GM19372 (cell line): ENCODE results near the gene RNF149.
"Not testable (repeated sequence)": the region's sequence is repeated elsewhere in the genome, so short reads cannot be mapped to it uniquely, and the experiment has no call there.

ENCODE experiments used
- ATAC-seq: cut with Tn5 transposase; IDR thresholded peaks from one replicate; pipeline ENCODE4 v1.9.1; 2021; ENCODE audit warnings: mild to moderate bottlenecking, low read depth, moderate library complexity; ENCODE audit not compliant: unreplicated experiment

RNF149 gene

DNA sequence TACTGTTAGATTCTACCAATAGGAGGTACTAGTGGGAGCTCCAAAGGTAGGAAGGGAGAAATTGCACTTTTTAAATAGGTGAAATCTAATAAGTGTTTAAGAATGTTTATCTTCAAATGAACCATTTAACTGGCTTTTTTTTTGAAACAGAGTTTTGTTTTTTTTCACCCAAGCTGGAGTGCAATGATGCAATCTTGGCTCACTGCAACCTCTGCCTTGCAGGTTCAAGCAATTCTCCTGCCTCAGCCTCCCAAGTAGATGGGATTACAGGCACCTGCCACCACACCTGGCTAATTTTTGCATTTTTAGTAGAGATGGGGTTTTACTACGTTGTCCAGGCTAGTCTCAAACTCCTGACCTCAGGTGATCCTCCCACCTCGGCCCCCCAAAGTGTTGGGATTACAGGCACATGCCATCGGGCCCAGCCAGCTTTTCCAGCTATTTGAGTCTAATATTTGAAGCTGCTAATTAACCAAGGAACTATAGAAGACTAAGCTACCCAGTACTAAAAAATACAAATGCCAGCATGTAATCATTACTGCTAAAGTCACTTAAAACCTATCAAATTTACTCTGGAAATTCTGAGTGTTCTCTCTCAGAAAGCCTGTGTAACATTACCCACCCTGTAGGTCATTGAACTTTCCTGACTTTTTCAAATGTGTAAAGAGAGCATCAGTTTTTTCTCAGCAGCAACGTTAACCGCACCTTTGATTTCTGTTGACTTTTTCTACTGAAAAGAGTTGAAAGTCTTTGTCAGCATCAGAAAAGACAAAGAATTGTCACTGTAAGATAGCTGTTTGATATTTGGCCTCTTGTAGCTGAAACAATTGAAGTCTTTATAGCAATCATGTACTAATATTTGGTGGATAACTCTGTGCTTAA lies 24.6 kb upstream of the RNF149 start:
- ATAC-seq = no peak

GRCh38 chr2:101331202-101331601 lies 22.7 kb upstream of the RNF149 start:
- ATAC-seq = no peak

DNA sequence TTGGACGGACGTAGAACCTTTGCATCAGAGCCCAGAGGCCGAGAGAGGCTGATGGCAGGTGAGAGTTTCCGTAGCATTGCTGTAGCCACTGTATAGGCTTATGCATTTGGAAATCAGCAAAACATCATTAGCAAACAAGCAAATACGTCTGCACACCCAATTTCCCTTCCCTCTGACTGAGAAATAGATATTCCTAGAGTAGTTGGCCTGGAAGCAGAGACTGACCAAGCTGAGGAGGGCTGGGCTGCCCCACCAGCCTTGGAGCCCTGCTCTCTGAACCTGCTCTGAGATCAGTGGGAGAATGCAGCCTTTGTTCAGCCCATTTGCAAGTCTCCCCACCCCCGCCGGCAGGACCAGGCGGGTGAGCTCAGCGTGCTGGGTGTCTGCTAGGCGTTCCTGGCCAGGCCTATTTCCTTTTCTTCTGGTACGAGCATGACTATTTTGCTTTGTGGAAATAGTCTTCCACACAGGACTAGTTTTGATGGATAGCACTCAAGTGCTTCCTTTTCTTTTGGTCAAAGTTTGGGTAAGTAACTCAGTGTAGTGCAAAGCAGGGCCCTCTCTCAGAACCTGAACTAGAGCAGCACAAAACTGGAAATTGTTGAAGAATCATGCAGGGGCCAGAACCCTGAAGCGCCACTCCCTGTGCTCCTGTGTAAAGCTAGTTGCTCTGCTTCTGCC lies 21.9 kb upstream of the RNF149 start:
- ATAC-seq = no peak

- ATAC-seq = no peak
Measured at GRCh38 chr2:101329026-101329425, 20.5 kb upstream of the RNF149 start.

GRCh38 chr2:101328474-101329007 lies 20.0 kb upstream of the RNF149 start:
- no peak for ATAC-seq

DNA sequence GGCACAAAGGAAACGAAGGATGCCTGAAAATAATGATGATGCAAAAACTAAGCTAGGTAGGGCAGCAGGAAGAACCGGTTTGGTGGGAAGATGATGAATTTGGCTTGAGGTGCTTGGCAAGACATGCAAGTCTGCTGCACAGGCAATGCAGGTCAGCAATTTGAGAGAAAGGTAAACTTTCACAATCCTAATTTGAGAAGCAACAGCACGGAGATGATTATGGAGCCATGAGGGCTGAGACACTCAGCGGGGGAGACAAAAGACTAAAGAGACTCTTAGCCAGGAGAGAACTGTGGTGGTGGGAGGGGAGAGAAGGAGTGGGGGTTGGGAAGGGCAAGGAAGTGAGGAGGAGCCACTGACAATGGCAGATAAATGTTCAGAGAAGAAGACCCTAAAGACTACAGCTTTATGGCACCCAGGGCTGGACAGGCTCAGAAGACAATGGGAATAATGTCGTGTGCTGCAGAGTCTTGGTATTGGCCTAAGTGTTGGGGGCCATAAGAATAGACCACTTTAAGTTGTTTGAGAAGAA lies 19.4 kb upstream of the RNF149 start:
- ATAC-seq = no peak

GRCh38 chr2:101325425-101325824 lies 16.9 kb upstream of the RNF149 start:
- no peak for ATAC-seq

DNA sequence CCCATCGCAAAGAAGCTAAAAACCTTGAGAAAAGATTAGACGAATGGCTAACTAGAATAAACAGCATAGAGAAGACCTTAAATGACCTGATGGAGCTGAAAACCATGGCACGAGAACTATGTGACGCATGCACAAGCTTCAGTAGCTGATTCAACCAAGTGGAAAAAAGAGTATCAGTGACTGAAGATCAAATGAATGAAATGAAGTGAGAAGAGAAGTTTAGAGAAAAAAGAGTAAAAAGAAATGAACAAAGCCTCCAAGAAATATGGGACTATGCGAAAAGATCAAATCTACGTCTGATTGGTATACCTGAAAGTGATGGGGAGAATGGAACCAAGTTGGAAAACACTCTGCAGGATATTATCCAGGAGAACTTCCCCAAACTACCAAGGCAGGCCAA lies 8.1 kb upstream of the RNF149 start:
- not testable (repeated sequence) for ATAC-seq

DNA sequence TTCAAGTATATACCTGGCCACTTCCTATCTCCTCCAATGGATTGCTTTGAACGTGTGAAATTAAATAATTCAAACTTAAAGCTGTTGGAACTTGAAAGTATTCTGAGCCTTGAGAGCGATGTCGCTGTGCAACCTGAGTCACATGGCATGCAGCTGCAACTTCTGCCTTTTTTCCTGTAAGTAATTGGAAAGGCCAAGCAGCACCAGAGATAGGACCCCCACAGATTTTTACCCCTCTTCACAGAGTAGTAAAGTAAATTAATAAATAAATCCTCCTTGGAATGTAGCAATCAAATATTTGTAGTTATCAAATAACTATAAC lies 3.2 kb upstream of the RNF149 start:
- ATAC-seq = no peak

DNA sequence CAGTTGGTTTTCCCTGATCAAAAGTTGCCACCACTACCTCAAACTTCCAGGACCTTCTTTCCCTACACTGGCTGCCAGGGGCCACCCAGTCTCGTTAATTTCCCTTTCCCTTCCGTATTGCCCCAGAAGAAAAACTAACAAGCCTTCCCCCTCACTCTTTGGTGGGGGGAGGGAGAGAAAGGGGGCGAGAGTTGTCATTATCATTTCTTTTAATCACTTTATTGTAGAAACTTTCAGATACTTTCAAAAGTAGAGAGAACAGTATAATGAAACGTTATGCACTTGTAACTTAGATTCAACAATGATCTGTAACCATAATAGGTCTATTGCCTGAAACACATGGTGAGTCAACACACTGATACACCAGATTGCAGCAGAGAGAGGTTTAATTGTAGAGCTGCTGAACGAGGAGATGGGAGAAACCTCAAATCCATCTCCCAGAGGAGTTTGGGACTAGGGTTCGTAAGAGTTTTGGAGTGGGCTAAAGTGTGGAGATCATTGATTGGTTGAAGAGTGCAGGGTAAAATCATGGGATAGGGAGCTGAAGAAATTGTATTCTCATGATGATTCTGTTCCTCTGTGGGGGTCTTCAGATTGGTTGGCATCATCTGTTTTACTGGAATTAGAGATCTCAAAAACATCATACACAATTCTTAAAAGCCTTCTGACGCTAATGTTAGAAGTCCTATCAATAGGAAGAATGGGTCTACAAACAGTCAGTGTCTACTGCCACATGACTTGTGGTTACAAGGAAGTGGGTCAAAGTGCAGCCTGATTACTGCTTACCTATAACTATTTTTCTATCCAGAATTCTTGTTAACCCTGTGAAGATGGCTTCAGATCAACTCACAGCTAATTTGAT lies 2.6 kb upstream of the RNF149 start:
- no peak for ATAC-seq

- no peak for ATAC-seq
Measured at GRCh38 chr2:101310090-101310833, 1.8 kb upstream of the RNF149 start.

- ATAC-seq = peak; percentile 22
Measured at GRCh38 chr2:101307950-101308431, 510 bp downstream of the RNF149 start.

DNA sequence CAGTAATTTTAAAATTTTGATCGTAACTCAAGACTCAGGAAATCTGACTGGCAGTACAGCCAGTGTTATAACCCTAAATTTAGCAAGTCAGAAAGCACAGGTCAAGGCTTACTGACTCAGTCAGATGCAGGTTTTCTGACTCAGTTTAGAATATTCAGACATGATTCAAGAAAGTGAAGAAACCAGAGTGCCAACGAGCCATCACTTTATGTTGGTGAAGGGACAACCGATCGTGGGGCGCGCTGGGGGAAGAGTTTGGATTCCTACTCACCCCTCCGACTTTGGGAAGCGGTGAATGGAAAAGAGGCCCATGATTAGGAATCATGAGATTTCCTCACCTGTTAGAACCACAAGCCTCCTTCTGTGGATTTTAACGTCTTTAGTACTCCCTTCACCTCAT lies 998 bp downstream of the RNF149 start:
- ATAC-seq = no peak

DNA sequence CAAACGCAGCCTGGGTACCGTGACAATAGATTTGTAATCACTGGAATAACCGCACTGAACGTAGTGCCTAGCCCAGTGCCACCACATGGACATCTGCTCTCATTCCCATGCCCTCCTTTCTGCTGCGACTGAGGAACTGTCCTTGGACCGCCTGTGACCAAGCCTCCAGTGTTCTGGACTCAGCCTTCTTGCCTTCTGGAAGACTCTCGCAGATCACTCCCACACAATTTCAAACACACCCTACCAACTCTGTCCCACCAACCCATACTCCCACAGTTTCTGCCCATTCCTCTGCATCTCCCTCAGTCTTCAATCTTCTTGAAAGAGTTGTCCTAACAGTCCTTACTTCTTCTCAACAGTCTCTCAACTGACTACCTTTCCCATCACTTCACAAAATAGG lies 2.1 kb downstream of the RNF149 start:
- ATAC-seq = peak; percentile 1

DNA sequence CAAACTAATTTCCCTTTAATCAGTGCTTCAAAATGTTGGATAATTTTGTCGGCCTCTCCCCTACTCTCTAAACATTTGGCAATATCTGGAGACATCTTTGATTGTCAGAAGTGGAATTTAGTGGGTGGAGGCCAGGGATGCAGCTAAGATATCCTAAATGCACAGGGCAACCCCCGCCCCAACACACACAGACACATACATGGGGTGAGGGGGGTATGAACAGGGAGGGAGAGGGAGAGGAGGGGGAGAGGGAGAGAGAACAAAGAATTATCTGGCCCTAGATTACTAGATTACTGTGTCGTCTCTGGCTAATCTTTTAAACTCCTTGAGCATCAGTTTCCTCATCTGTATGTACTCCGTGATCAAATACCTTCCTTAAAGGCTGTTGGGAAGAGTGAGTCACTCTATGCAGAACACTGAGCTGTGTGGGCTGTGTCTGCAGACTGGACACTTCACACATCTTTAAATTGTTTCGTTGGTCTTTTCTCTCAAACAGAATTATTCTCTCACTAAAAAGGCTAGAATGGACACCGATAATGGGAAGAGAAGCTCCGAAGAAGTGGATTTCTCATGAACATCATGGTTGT lies 2.9 kb downstream of the RNF149 start:
- no peak for ATAC-seq

DNA sequence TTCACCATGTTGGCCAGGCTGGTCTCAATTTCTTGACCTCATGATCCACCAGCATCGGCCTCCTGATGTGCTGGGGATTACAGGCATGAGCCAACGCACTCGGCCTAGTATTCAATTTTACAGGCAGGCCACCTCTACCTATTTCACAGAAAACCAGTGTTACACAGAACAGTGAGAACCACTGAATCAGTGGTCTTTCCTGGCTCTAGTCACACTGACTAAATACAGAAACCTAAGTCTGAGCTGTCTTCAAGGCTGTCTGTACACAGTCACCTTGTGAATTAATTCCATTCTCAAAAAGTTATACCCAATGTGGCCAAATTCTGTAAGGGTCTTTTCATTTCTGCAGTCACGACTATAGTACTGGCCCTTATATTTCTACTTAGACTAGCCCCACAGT lies 3.5 kb downstream of the RNF149 start:
- no peak for ATAC-seq

- no peak for ATAC-seq
Measured at GRCh38 chr2:101303688-101304087, 4.8 kb downstream of the RNF149 start.

DNA sequence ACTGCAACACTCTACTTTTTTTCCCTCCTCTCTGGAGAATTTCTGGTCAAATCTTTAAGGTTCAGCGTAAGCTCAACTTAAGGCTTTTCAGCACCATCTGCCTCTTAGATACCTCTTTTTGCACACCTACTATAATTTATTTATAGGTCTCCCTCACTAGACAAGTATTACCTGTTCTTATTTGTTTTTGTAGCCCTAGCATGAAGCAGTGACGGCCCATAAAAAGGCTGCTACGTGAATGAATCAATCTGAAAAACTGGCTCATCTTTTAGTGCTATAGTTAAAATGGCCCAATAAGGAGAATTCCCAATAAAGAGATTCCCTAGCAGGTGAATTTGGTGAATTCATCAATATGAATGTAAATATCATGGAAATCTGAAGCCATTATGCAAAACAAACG lies 6.5 kb downstream of the RNF149 start:
- ATAC-seq = no peak

DNA sequence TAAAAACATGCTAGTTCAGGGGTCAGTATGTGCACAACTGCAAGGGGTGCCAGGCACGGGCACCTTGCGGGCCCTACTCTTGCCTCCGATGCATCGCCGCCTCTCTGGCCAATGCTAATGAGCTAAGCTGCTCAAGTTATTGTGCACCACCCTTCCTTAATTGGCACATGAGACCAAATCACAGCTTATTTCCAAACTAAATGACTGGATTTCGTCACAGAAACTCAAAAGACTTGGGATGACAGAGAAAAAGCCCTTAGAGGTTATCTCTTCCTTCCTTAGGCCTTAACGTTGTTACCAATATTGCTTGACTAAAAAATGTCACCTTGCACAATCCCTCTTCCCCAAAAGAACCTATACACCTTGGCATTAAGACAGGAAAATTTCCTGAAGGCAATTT lies 7.7 kb downstream of the RNF149 start:
- no peak for ATAC-seq
